Measurements from ENCODE around the gene BMAL2.

DNA sequence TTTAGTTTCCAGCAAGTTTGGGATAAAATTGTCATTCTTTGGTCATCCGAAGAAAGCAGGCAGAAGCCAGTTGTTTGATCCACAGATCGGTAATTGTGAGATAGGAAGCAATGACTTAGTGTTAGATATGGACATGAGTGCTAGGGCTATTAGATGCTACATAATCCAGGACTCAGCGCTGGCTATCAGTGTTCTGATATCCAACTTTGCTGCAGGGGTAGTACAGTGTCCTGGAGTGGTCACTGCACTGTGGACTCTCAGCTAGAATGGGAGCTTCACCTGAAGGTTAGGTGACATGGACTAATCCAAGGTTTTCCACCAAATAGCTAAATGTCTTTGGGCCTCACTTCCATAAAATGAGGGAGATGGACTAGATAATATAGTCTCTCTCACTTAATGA is 48.6 kb upstream of the BMAL2 start:
- TF ChIP-seq CTCF (IDR thresholded peaks at IDR 0.05) (no peak), POLR2A (IDR thresholded peaks at IDR 0.05) (no peak)

Measured in thyroid gland (tissue), 4 donors.